Measurements from ENCODE around the gene CTNNA2. TPM values are rescaled to one million over a fixed set of nuclear protein-coding genes. Genes with fewer than 3 reads are reported as not detected.

CTNNA2 gene
- total and polyA plus RNA-seq, 9 of the 15 experiments (the other 6 are each of a cell fraction or from before 2014, with no cell fraction given) = 0.03 to 0.40 (median 0.15) TPM

- TF ChIP-seq ZNF133 (CRISPR knock-in tag; IDR thresholded peaks at IDR 0.05) = no peak
- TF ChIP-seq CCAR2 (IDR thresholded peaks at IDR 0.05; ENCODE audit: low read depth, low read length) = no peak
- no peak for TF ChIP-seq FOXP1 (CRISPR knock-in tag; IDR thresholded peaks at IDR 0.05)
- TF ChIP-seq HDGF (IDR thresholded peaks at IDR 0.05) = no peak
- no peak for TF ChIP-seq SMAD2 (IDR thresholded peaks at IDR 0.05; ENCODE audit: low read depth, low read length)
- TF ChIP-seq DIDO1 (tag; IDR thresholded peaks at IDR 0.05; ENCODE audit: low read depth) = no peak
- TF ChIP-seq AFF4 (CRISPR knock-in tag; IDR thresholded peaks at IDR 0.05) = no peak
- TF ChIP-seq POLR2A (conservative IDR thresholded peaks at IDR 0.05) = no peak
- TF ChIP-seq NR4A1 (CRISPR knock-in tag; IDR thresholded peaks at IDR 0.05) = no peak
- TF ChIP-seq NR4A1 (tag; IDR thresholded peaks at IDR 0.05) = no peak
Measured at GRCh38 chr2:79757526-79757925, 244.7 kb downstream of the CTNNA2 start (continued).

- Histone ChIP-seq H3K4me1 (replicated peaks in 1 of 2; ENCODE audit: control insufficient read depth in 2 of 2, insufficient read depth in 2 of 2, low read length in 2 of 2) (no peaks in the 10 kb centered on the region), H3K9me3 (replicated peaks; ENCODE audit: control insufficient read depth, insufficient read depth, low read depth, low read length) (no peaks in the 10 kb centered on the region), H3K79me2 (ENCODE audit: control insufficient read depth, insufficient read depth, low read length) (no peaks in the 10 kb centered on the region), H3K27ac (ENCODE audit: extremely low read depth, low read depth, low read length) (no peak overlapping the region), H2AFZ (ENCODE audit: low read depth, low read length) (no peak overlapping the region), H3K9me1 (ENCODE audit: control insufficient read depth, insufficient read depth, low read length) (no peaks in the 10 kb centered on the region), H4K20me1 (replicated peaks; ENCODE audit: control insufficient read depth, insufficient read depth, low read length) (no peaks in the 10 kb centered on the region), H3K36me3 (ENCODE audit: control insufficient read depth, insufficient read depth, low read length) (no peaks in the 10 kb centered on the region), H3K9ac (ENCODE audit: insufficient read depth in 1 of 2, low read depth in 2 of 2, low read length in 2 of 2) (no peak overlapping the region), H3K27me3 (ENCODE audit: control insufficient read depth in 2 of 2, insufficient read depth in 2 of 2, low read length in 2 of 2) (no peaks in the 10 kb centered on the region), H3K4me3 (no peak overlapping the region), H3K4me2 (ENCODE audit: insufficient read depth, low read length) (no peak overlapping the region)
- WGBS (ENCODE audit: insufficient coverage, low coverage, missing lambda C conversion rate) = 3% methylated on average over 5 of the region's 5 CpGs
- ChIA-PET POLR2A (no interaction called here), CTCF (ENCODE audit: low intra/inter-chr PET ratio) (no interaction called here)
- intact Hi-C loops (cut with micrococcal nuclease) = no loop called here
- BruUV-seq (replicated peaks) = no TSS peak
- no peak for FAIRE-seq
- in situ Hi-C loops (cut with MboI) = no loop called here
- ATAC-seq = no peak
- no peak for DNase-seq (ENCODE audit: extremely low read depth in 1 of 4, low spot score in 3 of 4)
- TF ChIP-seq GTF2A2 (tag; IDR thresholded peaks at IDR 0.05) = no peak
- no peak for TF ChIP-seq RUNX1 (IDR thresholded peaks at IDR 0.05; ENCODE audit: low read depth)
- no peak for TF ChIP-seq CEBPB (tag; IDR thresholded peaks at IDR 0.05)
- no peak for TF ChIP-seq FOS (IDR thresholded peaks at IDR 0.05; ENCODE audit: extremely low read depth, insufficient read length)
- no peak for TF ChIP-seq RAD21 (CRISPR knock-in tag; conservative IDR thresholded peaks at IDR 0.05 in 1 of 2, IDR thresholded peaks at IDR 0.05 in 1 of 2)
- no peak for TF ChIP-seq ATF7 (IDR thresholded peaks at IDR 0.05)
- TF ChIP-seq POLR3G (IDR thresholded peaks at IDR 0.05; ENCODE audit: extremely low read depth, insufficient read length, insufficient replicate concordance) = no peak
- TF ChIP-seq TAF9B (IDR thresholded peaks at IDR 0.05; ENCODE audit: partially characterized antibody) = no peak
- TF ChIP-seq LARP7 (IDR thresholded peaks at IDR 0.05) = no peak
- TF ChIP-seq CC2D1A (IDR thresholded peaks at IDR 0.05) = no peak
- no peak for TF ChIP-seq MNT (conservative IDR thresholded peaks at IDR 0.05)
Measured at GRCh38 chr2:79758042-79758441, 245.2 kb downstream of the CTNNA2 start.

Data from K562 (cell line).